ENCODE data around the gene SIPA1L3.
"Not testable (repeated sequence)": the region's sequence is repeated elsewhere in the genome, so short reads cannot be mapped to it uniquely, and the experiment has no call there.

SIPA1L3 gene

DNA sequence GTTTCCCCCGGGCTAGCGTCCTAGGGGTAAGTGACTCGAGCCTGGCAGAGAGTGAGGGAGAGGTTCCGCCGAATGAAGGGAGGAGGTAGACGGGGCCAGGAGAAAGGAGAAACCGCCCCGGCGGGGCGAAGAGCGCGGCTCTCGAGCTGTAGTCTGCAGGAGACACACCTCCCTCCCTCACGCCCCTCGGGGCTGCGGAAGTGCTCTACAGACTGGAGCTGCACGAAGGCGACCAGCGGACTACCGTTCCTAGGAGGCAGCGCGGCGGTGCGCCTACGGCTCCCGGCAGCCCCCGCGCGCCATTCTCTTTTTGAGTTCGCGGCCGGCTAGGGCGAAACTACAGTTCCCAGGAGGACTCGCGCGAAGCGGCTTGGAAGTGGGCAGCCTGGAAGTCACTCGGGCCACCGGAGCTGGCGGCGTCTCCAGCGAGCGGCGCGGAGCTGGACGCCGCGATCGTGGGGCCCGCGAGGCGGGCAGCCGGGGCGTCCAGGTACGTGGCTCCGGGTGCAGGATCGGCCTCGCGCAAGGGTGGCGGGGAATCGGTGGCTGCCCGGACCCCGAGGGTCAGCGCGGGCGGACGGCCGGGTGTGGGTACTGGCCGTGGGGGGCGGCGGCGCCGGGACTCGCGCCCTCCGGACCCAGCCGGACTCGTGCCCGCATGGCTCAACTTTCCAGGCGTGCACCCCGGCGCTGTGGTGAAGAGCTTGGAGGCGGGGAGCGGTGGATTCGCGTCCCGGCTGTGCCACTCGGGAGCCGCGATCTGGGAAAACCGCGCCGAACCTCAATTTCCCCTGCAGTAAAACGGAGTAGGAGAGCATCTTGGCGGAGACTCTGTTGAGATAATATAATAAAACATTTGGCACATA lies at the start of gene SIPA1L3:
TSS of gene SIPA1L3 (plus strand) at position 340 of the 866 bp plus-strand sequence. CDS start 174,358 bp downstream, outside the sequence.
- peak; percentile 92 for DNase-seq

DNA sequence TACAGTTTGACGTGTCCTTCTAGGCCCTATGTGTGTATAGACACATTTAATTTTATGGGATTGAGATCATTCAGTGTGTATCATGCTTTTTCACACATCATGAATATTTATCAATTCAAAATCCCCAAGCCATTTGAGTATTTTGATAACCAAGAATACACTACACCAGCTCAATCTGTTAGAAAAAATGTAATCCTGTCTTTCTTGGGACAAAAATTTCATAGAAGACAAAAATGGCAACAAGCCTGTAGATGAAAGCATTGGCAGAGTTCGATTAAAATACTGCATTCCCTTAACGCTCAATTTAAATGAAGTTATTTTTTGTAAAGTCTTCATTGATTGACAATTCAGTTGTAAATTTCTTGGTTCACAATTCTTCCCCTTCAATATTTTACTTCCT lies 42.5 kb upstream of the SIPA1L3 start:
- no peak for DNase-seq

DNA sequence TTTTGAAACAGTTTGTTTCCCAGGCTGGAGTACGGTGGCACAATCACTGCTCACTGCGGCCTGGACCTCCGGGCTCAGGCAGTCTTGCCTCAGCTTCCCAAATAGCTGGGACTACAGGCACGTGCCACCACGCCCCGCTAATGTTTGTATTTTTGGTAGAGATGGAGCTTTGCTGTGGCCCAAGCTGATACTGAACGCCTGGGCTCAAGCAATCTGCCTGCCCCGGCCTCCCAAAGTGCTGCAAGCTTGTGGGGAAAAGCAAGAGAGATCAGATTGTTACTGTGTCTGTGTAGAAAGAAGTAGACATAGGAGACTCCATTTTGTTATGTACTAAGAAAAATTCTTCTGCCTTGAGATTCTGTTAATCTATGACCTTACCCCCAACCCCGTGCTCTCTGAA lies 41.1 kb upstream of the SIPA1L3 start:
- not testable (repeated sequence) for DNase-seq

- DNase-seq: no peak
These were observed 39.2 kb upstream of the SIPA1L3 start for GRCh38 chr19:37867831-37868230.

DNA sequence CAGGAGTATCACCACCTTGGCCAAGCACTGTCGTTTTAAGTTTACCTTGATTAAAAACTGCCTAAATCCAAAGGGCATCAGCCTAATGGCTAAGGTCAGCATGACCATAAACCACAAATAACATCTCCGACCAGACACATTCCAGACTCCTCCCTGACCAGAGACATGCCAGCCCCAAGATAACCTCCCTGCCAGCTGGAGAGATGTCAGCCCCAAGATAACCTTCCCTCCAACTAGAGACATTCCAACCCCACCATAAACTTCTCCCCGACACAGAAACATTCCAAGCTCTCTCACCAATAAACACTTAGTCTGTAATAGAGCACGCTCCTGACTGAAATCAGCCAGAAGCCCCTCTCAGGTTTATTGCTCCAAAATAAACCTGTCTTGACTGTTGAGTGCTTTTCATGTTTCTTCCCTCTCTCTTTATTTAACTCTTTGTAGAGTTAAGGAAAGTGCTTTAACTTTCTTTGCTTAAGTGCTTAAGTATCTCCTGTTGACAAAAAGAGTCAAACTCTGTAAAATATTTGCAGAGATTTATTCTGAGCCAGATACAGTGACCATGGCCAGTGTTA lies 37.2 kb upstream of the SIPA1L3 start:
- no peak for DNase-seq

GRCh38 chr19:37872383-37872782 lies 34.6 kb upstream of the SIPA1L3 start:
- DNase-seq: no peak

DNA sequence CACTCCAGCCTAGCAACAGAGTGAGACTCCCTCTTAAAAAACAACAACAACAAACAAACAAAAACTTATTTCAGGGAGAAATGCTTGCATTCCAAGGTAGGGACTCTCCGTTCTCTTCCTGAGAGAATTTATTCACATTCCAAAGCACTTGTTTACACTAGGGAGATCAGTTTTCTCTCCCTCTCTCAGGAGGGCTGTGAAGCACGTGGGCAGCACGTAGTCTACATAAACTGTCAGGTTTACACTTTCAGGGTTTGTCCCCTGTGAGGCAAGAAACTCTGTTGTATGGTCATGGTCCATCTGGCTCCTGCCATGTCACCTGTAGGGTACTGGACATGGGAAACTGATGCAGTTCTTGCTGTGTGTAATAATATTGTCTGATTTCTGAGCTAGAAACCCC lies 32.2 kb upstream of the SIPA1L3 start:
- DNase-seq: no peak

- no peak for DNase-seq
These were observed 31.0 kb upstream of the SIPA1L3 start for GRCh38 chr19:37876032-37876431.

GRCh38 chr19:37877147-37877546 lies 29.9 kb upstream of the SIPA1L3 start:
- no peak for DNase-seq

- no peak for DNase-seq
These were observed 21.6 kb upstream of the SIPA1L3 start for GRCh38 chr19:37885392-37885791.

DNA sequence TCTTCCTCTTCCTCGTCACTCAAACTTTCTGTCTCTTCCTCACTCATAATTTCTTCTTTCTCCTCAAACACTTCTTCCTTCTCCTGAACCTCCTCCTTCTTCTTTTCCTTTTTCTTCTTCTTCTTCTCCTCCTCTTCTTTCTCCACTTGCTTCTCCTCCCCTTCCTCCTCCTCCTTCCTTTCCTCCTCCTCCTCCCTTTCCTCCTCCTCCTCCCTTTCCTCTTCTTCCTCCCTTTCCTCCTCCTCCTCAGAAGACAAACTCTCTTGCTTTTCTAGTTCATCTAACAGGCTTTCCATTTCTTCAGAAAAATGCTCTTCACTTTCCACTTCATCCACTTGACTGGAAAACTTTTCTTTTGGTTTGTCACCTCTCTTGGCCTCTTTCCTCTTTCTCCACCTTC lies 20.4 kb upstream of the SIPA1L3 start:
- no peak for DNase-seq

DNA sequence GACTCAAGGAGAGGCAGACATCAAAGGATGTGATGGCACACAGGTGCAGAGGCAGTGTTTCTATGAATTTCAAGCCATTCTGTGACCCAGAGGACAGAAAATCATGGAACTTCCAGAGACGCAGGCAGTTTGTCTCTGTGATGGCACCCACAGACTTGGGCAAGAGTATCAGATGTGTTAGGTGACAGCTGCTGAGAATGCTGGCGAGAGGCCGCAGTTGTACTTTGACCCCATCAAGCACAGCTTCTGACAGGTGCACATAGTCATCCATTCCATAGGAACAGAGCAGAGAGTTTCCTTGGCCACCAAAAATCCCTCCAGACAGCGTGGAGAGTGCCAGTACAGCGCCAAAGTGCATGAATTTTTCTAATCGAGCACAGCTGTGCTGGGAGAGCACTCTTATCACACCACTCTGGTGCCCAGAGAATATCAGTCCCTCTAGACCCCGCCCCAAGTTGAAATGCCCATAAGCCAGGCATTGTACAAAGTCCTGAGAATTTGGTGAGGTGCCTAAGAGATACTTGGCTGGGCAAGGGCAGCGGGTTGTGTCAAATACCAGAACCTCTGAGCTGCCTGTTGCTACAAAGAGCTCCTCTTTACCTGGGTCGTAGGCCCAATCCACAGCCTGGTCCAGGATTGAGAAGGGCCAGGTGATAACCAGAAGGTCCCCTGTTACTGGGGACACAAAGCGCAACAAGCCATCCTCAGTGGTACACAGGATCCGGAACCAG lies 13.0 kb upstream of the SIPA1L3 start:
- no peak for DNase-seq

DNA sequence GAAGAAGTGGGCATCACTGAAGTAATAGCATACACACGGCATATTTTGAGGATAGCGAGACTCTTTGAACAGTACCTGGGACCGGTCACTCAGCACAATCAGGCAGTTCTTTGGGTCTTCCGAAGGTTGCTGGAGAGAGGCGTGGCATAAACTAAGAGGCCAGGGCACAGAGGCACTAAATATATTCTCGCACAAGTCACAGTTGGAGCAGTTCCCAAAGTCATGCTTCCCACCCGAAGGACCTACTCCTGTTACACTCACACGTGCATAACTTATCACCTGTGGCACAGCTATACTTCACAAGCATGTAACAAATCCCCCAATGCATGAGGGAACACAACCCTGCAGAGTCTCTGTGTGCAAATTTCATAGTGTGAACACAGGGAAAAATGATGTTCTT lies 10.8 kb upstream of the SIPA1L3 start:
- DNase-seq: no peak

GRCh38 chr19:37899453-37899852 lies 7.6 kb upstream of the SIPA1L3 start:
- no peak for DNase-seq

- DNase-seq: no peak
These were observed 7.0 kb upstream of the SIPA1L3 start for GRCh38 chr19:37899966-37900365.

GRCh38 chr19:37902668-37903067 lies 4.3 kb upstream of the SIPA1L3 start:
- DNase-seq: peak; percentile 81

DNA sequence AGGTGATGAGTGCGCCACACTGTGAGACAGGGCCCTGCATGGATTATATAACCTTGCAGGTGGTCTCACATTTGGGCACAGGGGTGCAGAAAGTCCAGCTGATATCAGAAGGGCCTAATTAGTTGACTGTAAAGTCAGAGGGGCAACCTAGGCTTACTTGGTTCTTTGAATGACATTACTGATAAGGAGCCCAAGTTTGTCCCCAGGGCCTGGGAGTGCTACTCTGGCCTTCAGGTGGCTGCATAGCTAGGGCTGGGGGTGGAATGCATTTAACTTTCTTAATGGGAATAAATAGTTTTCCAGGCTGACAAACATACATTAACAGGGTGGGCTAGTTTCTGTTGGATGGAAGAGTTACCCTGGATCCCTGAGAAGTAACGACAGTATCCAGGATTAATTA lies 3.9 kb upstream of the SIPA1L3 start:
- DNase-seq: no peak

DNA sequence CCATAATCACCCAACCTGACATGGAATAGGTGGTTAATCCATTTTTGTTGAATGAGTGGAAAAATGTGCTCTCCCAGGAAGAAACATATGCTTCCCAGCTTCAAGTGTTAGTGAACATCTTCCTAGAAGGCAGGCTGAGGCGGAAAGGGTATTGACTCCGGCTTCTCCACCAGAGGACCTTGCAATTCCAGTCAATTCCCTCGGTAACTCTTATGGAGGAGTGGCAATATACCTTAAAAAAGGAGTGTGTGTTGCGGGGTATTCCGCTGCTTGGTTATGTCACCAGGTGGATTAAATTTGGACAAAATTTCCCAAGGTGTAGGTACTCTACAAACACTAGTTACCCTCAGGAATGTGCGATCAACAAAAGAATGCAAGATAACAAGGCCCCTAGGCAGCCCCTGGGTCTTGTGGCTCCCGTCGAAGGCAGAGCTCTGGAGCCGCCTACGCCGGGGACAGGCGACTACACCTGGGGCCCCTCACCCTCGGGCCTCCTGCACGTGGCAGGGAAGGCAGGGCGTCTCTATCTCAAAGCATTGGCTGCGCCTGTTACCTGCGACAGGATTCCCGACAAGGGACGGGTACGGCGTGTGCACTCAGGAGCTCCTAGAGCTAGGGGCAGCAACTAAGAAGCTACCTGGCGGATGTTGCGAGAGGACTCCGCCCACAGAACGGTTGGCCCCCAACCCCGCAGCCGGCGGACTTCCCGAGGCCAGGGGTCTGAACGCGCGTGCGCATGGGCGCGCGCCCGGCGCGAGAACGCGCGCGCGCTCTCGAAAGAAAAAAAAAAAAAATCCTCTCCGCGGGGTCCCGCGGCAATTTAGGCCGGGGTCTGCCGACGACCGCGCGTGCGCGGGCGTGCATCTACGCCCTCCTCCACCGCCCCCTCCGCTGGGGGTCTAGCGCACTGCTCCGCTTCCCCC lies 801 bp upstream of the SIPA1L3 start, which contains the start of gene WDR87:
TSS of gene WDR87 (minus strand) at position 649 of the 923 bp plus-strand sequence. CDS start 8,355 bp downstream, outside the sequence.
- DNase-seq: peak; percentile 32

GRCh38 chr19:37907735-37908455 lies 887 bp downstream of the SIPA1L3 start:
- DNase-seq: peak; percentile 23

DNA sequence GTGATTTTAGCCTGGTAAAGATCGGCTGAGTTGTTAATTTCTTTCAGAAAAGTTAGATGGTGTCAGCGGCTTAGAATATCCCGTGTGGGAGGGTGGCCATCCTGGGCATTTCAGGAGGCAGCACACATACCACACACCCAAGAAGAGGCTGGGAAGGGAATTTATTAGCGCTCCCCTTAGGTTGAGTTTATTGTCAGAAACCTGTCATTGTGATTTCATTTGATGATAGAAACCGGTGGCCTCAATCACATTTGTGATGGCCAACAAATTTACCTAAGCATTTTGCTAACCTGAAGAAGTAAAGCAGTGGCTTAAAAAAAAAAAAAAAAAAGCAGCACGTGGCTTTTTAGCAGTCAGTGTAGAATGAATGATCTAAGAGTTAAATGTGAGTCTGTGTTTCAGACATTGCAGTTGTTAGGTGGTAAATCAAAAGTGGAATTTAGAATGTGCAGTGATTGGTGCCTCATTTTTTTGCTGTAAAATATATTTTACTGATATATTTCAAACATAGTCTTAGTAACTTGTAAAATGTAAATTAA lies 2.7 kb downstream of the SIPA1L3 start:
- DNase-seq: no peak

GRCh38 chr19:37914908-37915307 lies 7.9 kb downstream of the SIPA1L3 start:
- peak; percentile 51 for DNase-seq
